ENCODE data around the gene KIRREL3. TPM values are rescaled to one million over a fixed set of nuclear protein-coding genes. Genes with fewer than 3 reads are reported as not detected.

KIRREL3 gene
- total and polyA plus RNA-seq, 4 donors: 0.02 to 0.71 (median 0.15) TPM; not detected in 1

GRCh38 chr11:127037001-127037400, 36.4 kb upstream of the KIRREL3 start:
- Histone ChIP-seq H3K9ac (ENCODE audit: insufficient read depth in 1 of 2, low read length in 2 of 2) (no peak overlapping the region), H3K4me1 (ENCODE audit: control insufficient read depth in 5 of 5, insufficient read depth in 5 of 5, low read length in 5 of 5) (no peaks in the 10 kb centered on the region), H3K4me3 (no peak overlapping the region), H3K27me3 (ENCODE audit: control insufficient read depth in 3 of 3, insufficient read depth in 3 of 3, low read length in 2 of 3) (no peaks in the 10 kb centered on the region), H3K27ac (ENCODE audit: low read depth in 1 of 2, low read length in 1 of 2) (no peak overlapping the region), H3K9me3 (ENCODE audit: control insufficient read depth in 4 of 4, insufficient read depth in 3 of 4, low read length in 3 of 4) (peaks cover 0 to 2% (median 0%) of the 10 kb centered on the region in 4 donors), H3K36me3 (ENCODE audit: control insufficient read depth in 4 of 4, insufficient read depth in 4 of 4, low read length in 4 of 4) (no peaks in the 10 kb centered on the region)
- TF ChIP-seq CTCF (IDR thresholded peaks at IDR 0.05; ENCODE audit: control extremely low read depth, extremely low read depth): no peak
- no peak for ATAC-seq (ENCODE audit: insufficient read depth, low FRiP score)
- WGBS, 2 donors: 89 to 93% methylated on average over 1 of the region's 1 CpG
- DNase-seq: peak in 1 of 3 donors; percentile 29

GRCh38 chr11:127035824-127036223, 35.3 kb upstream of the KIRREL3 start:
- H3K9me3 ChIP-seq (ENCODE audit: control insufficient read depth in 4 of 4, insufficient read depth in 3 of 4, low read length in 3 of 4): peaks cover 0 to 2% (median 0%) of the 10 kb centered on the region in 4 donors
- H3K27ac ChIP-seq (ENCODE audit: low read depth in 1 of 2, low read length in 1 of 2): no peak overlapping the region
- no peak overlapping the region for H3K9ac ChIP-seq (ENCODE audit: insufficient read depth in 1 of 2, low read length in 2 of 2)
- H3K36me3 ChIP-seq (ENCODE audit: control insufficient read depth in 4 of 4, insufficient read depth in 4 of 4, low read length in 4 of 4): no peaks in the 10 kb centered on the region
- no peak overlapping the region for H3K4me3 ChIP-seq
- no peak for TF ChIP-seq CTCF (IDR thresholded peaks at IDR 0.05; ENCODE audit: control extremely low read depth, extremely low read depth)
- 86 to 95% methylated on average over 3 of the region's 3 CpGs for WGBS, 2 donors
- H3K27me3 ChIP-seq (ENCODE audit: control insufficient read depth in 3 of 3, insufficient read depth in 3 of 3, low read length in 2 of 3): no peaks in the 10 kb centered on the region
- no peaks in the 10 kb centered on the region for H3K4me1 ChIP-seq (ENCODE audit: control insufficient read depth in 5 of 5, insufficient read depth in 5 of 5, low read length in 5 of 5)
- ATAC-seq (ENCODE audit: insufficient read depth, low FRiP score) (no peak), DNase-seq (no peak)

- H3K4me1 ChIP-seq (ENCODE audit: control insufficient read depth in 5 of 5, insufficient read depth in 5 of 5, low read length in 5 of 5): no peaks in the 10 kb centered on the region
- no peaks in the 10 kb centered on the region for H3K27me3 ChIP-seq (ENCODE audit: control insufficient read depth in 3 of 3, insufficient read depth in 3 of 3, low read length in 2 of 3)
- H3K9me3 ChIP-seq (ENCODE audit: control insufficient read depth in 4 of 4, insufficient read depth in 3 of 4, low read length in 3 of 4): peaks cover 0 to 2% (median 0%) of the 10 kb centered on the region in 4 donors
- no peak overlapping the region for H3K4me3 ChIP-seq
- TF ChIP-seq CTCF (IDR thresholded peaks at IDR 0.05; ENCODE audit: control extremely low read depth, extremely low read depth): no peak
- H3K27ac ChIP-seq (ENCODE audit: low read depth in 1 of 2, low read length in 1 of 2): no peak overlapping the region
- H3K9ac ChIP-seq (ENCODE audit: insufficient read depth in 1 of 2, low read length in 2 of 2): no peak overlapping the region
- no peaks in the 10 kb centered on the region for H3K36me3 ChIP-seq (ENCODE audit: control insufficient read depth in 4 of 4, insufficient read depth in 4 of 4, low read length in 4 of 4)
- no peak for ATAC-seq (ENCODE audit: insufficient read depth, low FRiP score)
- DNase-seq: no peak
These were observed 34.4 kb upstream of the KIRREL3 start for GRCh38 chr11:127034973-127035372.

GRCh38 chr11:127028648-127029047, 28.1 kb upstream of the KIRREL3 start:
- WGBS, 2 donors: 67 to 73% methylated on average over 4 of the region's 4 CpGs
- Histone ChIP-seq H3K4me1 (ENCODE audit: control insufficient read depth in 5 of 5, insufficient read depth in 5 of 5, low read length in 5 of 5) (no peaks in the 10 kb centered on the region), H3K36me3 (ENCODE audit: control insufficient read depth in 4 of 4, insufficient read depth in 4 of 4, low read length in 4 of 4) (no peaks in the 10 kb centered on the region), H3K27ac (ENCODE audit: low read depth in 1 of 2, low read length in 1 of 2) (no peak overlapping the region), H3K27me3 (ENCODE audit: control insufficient read depth in 3 of 3, insufficient read depth in 3 of 3, low read length in 2 of 3) (no peaks in the 10 kb centered on the region), H3K9me3 (ENCODE audit: control insufficient read depth in 4 of 4, insufficient read depth in 3 of 4, low read length in 3 of 4) (peaks cover 0 to 2% (median 0%) of the 10 kb centered on the region in 4 donors), H3K4me3 (no peak overlapping the region), H3K9ac (ENCODE audit: insufficient read depth in 1 of 2, low read length in 2 of 2) (no peak overlapping the region)
- no peak for TF ChIP-seq CTCF (IDR thresholded peaks at IDR 0.05; ENCODE audit: control extremely low read depth, extremely low read depth)
- DNase-seq: no peak
- ATAC-seq (ENCODE audit: insufficient read depth, low FRiP score): no peak
